Body of pancreas (tissue), 4 donors: Measurements from ENCODE around the gene LNX1. TPM values are rescaled to one million over a fixed set of nuclear protein-coding genes. Genes with fewer than 3 reads are reported as not detected.
"Not testable (repeated sequence)": the region's sequence is repeated elsewhere in the genome, so short reads cannot be mapped to it uniquely, and the experiment has no call there.

Experiments
- ATAC-seq: fragments of 150-250 bp; one replicate; pipeline ENCODE4 v1.9.1; 2016
- DNase-seq, 4 donors: peaks; one replicate each; pipeline ENCODE4 v3.0.0-alpha.2; 2019
- H3K27ac ChIP-seq, 4 donors: fragments of 200-600 bp; sonication (generic); 1 replicate in 3 of 4; 2 replicates in 1 of 4; pipeline versions ENCODE4 v1.5.1 to v1.6.1; 2016 to 2019; ENCODE audit warnings: mild to moderate bottlenecking in 1 of 4, mixed read lengths in 1 of 4, moderate library complexity in 1 of 4
- H3K27me3 ChIP-seq, 2 donors: fragments of 200-600 bp; sonication (generic); one replicate each; pipeline ENCODE4 v1.6.0; 2016; ENCODE audit warnings: mild to moderate bottlenecking in 1 of 2
- H3K36me3 ChIP-seq, 2 donors: fragments of 200-600 bp; sonication (generic); replicated peaks in 1 of 2; 2 replicates each; pipeline ENCODE4 v1.5.1; 2016; ENCODE audit warnings: low read depth in 2 of 2; ENCODE audit not compliant: insufficient read depth in 1 of 2
- H3K4me1 ChIP-seq: fragments of 200-600 bp; sonication (generic); one replicate; pipeline ENCODE4 v1.6.0; 2016
- H3K4me3 ChIP-seq, 2 donors: fragments of 200-600 bp; sonication (generic); 1 replicate in 1 of 2; 2 replicates in 1 of 2; pipeline ENCODE4 v1.5.1; 2016 to 2019
- H3K9me3 ChIP-seq, 3 donors: fragments of 200-600 bp; sonication (generic); 1 replicate in 2 of 3; 2 replicates in 1 of 3; pipeline ENCODE4 v1.5.1; 2016
- POLR2A ChIP-seq, 3 donors: fragments of 450-650 bp; IDR thresholded peaks; one replicate each; pipeline ENCODE4 v1.6.1; 2016; ENCODE audit warnings: antibody characterized with exemption in 3 of 3, mild to moderate bottlenecking in 2 of 3
- WGBS, 2 donors: methylation state at CpG; one replicate each; pipeline ENCODE4 v1.1.5; 2017; 5-methylcytosine and 5-hydroxymethylcytosine counted together
- intact Hi-C: fragments of 100-400 bp; cut with DNase I; formaldehyde crosslinking; loops from one replicate; pipeline ENCODE4 v1.15.1; 2023
- total RNA-seq, 2 donors: library from RNA; depleted of rRNA; stranded (reverse); fragments of >200 nt; gene quantifications; one replicate each; pipeline ENCODE4 v1.1.0, GENCODE V29; 2016
- TF ChIP-seq, protein P1 (sequence below), 7 experiments: fragments of 450-650 bp in 4 of 7; fragments of 200-600 bp in 3 of 7; sonication (generic) in 3 of 7; IDR thresholded peaks; one replicate each; pipeline ENCODE4 v1.5.1; 2016 to 2019; ENCODE audit warnings: antibody characterized with exemption in 7 of 7

Gene LNX1
- total RNA-seq, 2 donors from 2014 or later = 15.2 to 17.1 TPM

DNA sequence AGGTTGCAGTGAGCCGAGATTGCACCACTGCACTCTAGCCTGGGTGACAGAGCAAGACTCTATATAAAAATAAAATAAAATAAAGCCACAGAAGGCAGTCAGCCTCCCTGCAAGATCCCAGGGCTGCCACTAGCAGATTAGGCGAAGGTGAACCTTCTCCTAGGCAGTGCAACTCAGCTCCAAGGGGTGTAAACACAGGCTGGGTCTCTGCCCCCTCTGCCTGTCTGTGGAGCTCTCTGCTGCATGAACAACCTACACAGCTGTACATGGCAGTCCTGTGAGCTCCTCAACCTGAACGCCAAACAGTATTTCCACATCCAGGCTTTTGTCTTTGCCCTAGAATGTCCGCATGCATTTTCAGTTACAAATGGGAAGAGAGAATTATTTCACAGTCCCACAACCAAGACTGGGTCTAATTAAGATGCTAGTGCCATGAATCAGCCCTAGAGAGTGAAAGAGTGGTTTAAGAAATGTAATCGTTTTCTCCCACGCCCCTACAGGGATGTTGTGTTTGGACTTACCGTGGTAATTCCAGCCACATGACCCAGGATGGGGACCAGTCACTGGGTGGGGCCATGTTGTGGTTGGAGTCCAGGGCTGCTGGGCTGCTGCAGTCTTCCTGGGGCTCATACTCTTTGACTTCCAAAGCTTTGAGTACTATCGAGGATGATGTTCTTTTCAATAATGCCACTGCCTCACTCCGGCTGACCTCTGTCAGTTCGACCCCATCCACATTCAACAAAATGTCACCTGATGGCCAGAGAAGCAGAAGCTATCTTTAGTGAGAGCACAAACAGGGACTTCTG lies 114.9 kb downstream of the LNX1 start:
- Histone ChIP-seq H3K27me3 (no peaks in the 10 kb centered on the region), H3K27ac (no peak overlapping the region), H3K36me3 (peaks cover 0 to 6% of the 10 kb centered on the region in 2 donors), H3K4me3 (no peak overlapping the region), H3K9me3 (no peaks in the 10 kb centered on the region), H3K4me1 (peaks cover 3% of the 10 kb centered on the region)
- TF ChIP-seq, protein P1, sequence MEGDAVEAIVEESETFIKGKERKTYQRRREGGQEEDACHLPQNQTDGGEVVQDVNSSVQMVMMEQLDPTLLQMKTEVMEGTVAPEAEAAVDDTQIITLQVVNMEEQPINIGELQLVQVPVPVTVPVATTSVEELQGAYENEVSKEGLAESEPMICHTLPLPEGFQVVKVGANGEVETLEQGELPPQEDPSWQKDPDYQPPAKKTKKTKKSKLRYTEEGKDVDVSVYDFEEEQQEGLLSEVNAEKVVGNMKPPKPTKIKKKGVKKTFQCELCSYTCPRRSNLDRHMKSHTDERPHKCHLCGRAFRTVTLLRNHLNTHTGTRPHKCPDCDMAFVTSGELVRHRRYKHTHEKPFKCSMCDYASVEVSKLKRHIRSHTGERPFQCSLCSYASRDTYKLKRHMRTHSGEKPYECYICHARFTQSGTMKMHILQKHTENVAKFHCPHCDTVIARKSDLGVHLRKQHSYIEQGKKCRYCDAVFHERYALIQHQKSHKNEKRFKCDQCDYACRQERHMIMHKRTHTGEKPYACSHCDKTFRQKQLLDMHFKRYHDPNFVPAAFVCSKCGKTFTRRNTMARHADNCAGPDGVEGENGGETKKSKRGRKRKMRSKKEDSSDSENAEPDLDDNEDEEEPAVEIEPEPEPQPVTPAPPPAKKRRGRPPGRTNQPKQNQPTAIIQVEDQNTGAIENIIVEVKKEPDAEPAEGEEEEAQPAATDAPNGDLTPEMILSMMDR (IDR thresholded peaks at IDR 0.05) = no peak
- ATAC-seq (no peak), DNase-seq (no peak)
- 89 to 95% methylated on average over 10 of the region's 10 CpGs for WGBS, 2 donors
- intact Hi-C loops = no loop called here

DNA sequence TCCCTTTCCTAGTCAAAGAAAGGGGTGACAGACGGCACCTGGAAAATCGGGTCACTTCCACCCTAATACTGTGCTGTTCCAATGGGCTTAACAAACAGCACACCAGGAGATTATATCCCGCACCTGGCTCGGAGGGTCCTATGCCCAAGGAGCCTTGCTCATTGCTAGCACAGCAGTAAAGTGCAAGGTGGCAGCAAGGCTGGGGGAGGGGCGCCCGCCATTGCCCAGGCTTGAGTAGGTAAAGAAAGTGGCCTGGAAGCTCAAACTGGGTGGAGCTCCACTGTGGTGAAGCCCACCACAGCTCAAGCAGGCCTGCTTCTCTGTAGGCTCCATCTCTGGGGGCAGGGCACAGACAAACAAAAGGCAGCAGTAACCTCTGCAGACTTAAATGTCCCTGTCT lies 124.7 kb downstream of the LNX1 start:
- H3K27me3 ChIP-seq, H3K4me3 ChIP-seq, DNase-seq, H3K27ac ChIP-seq, ATAC-seq, H3K9me3 ChIP-seq, intact Hi-C loops, H3K36me3 ChIP-seq: not testable (repeated sequence)
- WGBS, 2 donors = 94 to 100% methylated on average over 6 of the region's 6 CpGs
- H3K4me1 ChIP-seq = peaks cover 16% of the 10 kb centered on the region

DNA sequence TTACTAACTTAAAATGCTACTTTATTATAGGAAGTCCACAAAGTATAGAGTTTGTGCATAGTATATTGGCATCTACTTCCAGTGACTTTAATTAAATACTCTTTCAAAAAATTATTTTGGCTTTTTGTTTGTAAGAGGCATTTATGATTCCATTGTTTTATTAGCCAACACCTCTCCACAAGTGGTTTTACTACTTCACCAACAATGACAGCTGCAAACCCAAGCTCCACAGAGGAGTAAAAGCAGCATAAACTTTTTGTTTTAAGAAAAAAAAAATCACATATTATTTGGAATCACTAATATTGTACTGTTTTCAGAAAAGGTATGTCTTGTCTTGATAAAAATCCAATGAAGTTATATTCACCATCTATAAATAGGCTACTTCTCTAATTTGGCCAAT lies 125.4 kb downstream of the LNX1 start:
- DNase-seq = no peak
- no peaks in the 10 kb centered on the region for H3K27me3 ChIP-seq
- no peak for ATAC-seq
- H3K4me3 ChIP-seq = no peak overlapping the region
- intact Hi-C loops = no loop called here
- H3K9me3 ChIP-seq = no peaks in the 10 kb centered on the region
- no peaks in the 10 kb centered on the region for H3K36me3 ChIP-seq
- H3K27ac ChIP-seq = no peak overlapping the region
- no peak for TF ChIP-seq POLR2A (IDR thresholded peaks at IDR 0.05)
- H3K4me1 ChIP-seq = peaks cover 16% of the 10 kb centered on the region

DNA sequence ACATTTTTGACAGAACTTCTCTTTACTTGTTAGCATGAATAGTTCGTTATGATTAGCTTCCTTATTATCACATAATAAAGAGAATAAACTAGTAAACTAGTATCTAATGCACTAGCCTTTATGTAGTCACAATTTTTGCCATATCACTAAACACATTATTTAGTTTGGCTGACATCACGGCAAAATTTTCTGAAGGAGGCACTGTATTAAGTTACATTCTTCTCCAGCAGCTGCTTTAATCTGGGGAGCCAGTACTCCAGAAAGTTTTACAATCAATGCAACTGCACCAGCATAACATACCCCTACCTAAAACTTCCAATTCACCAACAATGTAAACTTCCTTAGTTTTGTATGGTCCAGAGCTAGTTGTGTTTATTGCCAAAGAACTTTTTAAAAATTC lies 126.0 kb downstream of the LNX1 start:
- peak; percentile 66 for ATAC-seq
- H3K36me3 ChIP-seq = no peaks in the 10 kb centered on the region
- H3K27me3 ChIP-seq = no peaks in the 10 kb centered on the region
- H3K4me3 ChIP-seq = no peak overlapping the region
- WGBS, 2 donors = 38 to 39% methylated on average over 2 of the region's 2 CpGs
- no peaks in the 10 kb centered on the region for H3K9me3 ChIP-seq
- TF ChIP-seq, protein P1 (IDR thresholded peaks at IDR 0.05) = no peak
- no peak for TF ChIP-seq POLR2A (IDR thresholded peaks at IDR 0.05)
- intact Hi-C loops = no loop called here
- peaks cover 16% of the 10 kb centered on the region for H3K4me1 ChIP-seq
- H3K27ac ChIP-seq = peak overlapping the region in 1 of 4 donors; percentile 10
- no peak for DNase-seq

DNA sequence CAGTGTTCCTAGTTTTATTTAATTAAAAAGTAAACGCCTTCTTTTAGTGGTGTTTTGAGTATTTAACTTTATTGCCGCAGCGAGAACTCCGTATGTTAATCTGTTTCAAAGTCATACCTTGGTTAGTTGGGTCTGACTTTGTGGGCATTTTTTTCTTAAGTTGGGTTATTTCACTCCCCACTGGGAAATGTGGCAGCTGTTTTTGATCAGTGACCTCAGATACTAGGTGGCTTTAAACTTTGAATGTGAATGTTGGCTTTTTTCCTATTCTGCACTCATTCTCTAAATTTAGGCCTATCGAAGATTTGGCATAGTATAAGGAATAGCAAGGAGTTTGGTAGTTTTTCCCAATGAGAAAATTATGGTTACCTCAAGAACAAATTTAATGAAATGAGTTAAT lies 127.9 kb downstream of the LNX1 start:
- intact Hi-C loops = no loop called here
- TF ChIP-seq, protein P1 (IDR thresholded peaks at IDR 0.05) = no peak
- TF ChIP-seq POLR2A (IDR thresholded peaks at IDR 0.05) = no peak

DNA sequence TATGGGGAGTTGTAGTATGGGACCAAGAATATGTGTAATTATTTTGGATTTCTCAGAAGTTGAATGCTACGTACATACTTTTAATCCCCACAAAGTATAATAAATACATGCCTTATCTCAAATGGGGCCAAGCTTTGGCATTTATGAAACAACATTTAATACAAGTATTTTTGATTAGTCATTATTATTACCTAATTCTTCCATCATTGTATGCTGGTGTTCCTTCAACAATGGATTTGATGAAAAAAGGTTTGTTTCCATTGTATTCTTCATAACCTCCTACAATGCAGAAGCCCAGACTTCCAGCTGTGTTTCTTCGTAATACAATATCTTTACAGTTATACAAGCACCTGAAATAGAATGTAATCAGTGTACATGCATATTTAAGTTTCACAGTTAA lies 130.0 kb downstream of the LNX1 start:
- H3K4me1 ChIP-seq = peaks cover 34% of the 10 kb centered on the region
- no peaks in the 10 kb centered on the region for H3K36me3 ChIP-seq
- ATAC-seq (no peak), DNase-seq (no peak)
- intact Hi-C loops = no loop called here
- no peaks in the 10 kb centered on the region for H3K27me3 ChIP-seq
- TF ChIP-seq POLR2A (IDR thresholded peaks at IDR 0.05) = no peak
- TF ChIP-seq, protein P1 (IDR thresholded peaks at IDR 0.05) = no peak
- 86 to 95% methylated on average over 2 of the region's 2 CpGs for WGBS, 2 donors
- H3K27ac ChIP-seq = no peak overlapping the region
- no peak overlapping the region for H3K4me3 ChIP-seq
- H3K9me3 ChIP-seq = no peaks in the 10 kb centered on the region

More for the DNA sequence above, 127.9 kb downstream of the LNX1 start:
- peak overlapping the region in 3 of 4 donors; percentile 37 to 69 (median 69) for H3K27ac ChIP-seq
- ATAC-seq (peak; percentile 91), DNase-seq (peak; percentile 66 to 79 (median 72))
- no peak overlapping the region for H3K4me3 ChIP-seq
- H3K9me3 ChIP-seq = no peaks in the 10 kb centered on the region
- H3K4me1 ChIP-seq = peaks cover 27% of the 10 kb centered on the region
- WGBS, 2 donors = 39 to 47% methylated on average over 5 of the region's 5 CpGs
- no peaks in the 10 kb centered on the region for H3K27me3 ChIP-seq
- H3K36me3 ChIP-seq = no peaks in the 10 kb centered on the region
